Pulmonary artery endothelial cell (primary cell): Measurements from ENCODE around the gene NLRC5. TPM values are rescaled to one million over a fixed set of nuclear protein-coding genes. Genes with fewer than 3 reads are reported as not detected.
A peak's percentile ranks its signal among the peaks of the same experiment; 100 is the strongest.

Experiments used
- DNase-seq: peaks from one replicate; pipeline ENCODE4 v3.0.0-alpha.2; 2011; ENCODE audit warnings: low read depth, low spot score
- total RNA-seq: library from RNA; depleted of rRNA; stranded (reverse); fragments of >200 nt; gene quantifications from 2 replicates; pipeline ENCODE4 v1.2.3, GENCODE V29; 2014

The NLRC5 gene, protein sequence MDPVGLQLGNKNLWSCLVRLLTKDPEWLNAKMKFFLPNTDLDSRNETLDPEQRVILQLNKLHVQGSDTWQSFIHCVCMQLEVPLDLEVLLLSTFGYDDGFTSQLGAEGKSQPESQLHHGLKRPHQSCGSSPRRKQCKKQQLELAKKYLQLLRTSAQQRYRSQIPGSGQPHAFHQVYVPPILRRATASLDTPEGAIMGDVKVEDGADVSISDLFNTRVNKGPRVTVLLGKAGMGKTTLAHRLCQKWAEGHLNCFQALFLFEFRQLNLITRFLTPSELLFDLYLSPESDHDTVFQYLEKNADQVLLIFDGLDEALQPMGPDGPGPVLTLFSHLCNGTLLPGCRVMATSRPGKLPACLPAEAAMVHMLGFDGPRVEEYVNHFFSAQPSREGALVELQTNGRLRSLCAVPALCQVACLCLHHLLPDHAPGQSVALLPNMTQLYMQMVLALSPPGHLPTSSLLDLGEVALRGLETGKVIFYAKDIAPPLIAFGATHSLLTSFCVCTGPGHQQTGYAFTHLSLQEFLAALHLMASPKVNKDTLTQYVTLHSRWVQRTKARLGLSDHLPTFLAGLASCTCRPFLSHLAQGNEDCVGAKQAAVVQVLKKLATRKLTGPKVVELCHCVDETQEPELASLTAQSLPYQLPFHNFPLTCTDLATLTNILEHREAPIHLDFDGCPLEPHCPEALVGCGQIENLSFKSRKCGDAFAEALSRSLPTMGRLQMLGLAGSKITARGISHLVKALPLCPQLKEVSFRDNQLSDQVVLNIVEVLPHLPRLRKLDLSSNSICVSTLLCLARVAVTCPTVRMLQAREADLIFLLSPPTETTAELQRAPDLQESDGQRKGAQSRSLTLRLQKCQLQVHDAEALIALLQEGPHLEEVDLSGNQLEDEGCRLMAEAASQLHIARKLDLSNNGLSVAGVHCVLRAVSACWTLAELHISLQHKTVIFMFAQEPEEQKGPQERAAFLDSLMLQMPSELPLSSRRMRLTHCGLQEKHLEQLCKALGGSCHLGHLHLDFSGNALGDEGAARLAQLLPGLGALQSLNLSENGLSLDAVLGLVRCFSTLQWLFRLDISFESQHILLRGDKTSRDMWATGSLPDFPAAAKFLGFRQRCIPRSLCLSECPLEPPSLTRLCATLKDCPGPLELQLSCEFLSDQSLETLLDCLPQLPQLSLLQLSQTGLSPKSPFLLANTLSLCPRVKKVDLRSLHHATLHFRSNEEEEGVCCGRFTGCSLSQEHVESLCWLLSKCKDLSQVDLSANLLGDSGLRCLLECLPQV (N-terminal part only)
- 10.2 and 16.8 TPM in 2 replicates for total RNA-seq

GRCh38 chr16:56988948-56989945 lies at the start of gene NLRC5:
Gene NLRC5, plus strand, starts transcription at chr16:56989557. Its CDS starts 31,156 bp downstream, at chr16:57020713.
- peak; percentile 43 for DNase-seq

DNA sequence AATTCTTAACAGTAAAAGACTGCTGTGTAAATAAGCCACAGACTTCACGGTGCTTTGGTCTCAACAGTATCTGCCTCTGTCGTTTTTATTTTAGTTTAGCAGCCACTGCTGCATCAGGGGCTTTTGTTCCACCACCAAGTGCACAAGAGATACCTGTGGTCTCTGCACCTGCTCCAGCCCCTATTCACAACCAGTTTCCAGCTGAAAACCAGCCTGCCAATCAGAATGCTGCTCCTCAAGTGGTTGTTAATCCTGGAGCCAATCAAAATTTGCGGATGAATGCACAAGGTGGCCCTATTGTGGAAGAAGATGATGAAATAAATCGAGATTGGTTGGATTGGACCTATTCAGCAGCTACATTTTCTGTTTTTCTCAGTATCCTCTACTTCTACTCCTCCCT lies 49.6 kb upstream of the NLRC5 start:
- no peak for DNase-seq

GRCh38 chr16:56941092-56941491 lies 48.3 kb upstream of the NLRC5 start:
- DNase-seq: no peak

- DNase-seq: no peak
Measured at GRCh38 chr16:56941856-56942331, 47.5 kb upstream of the NLRC5 start.

- DNase-seq: no peak
Measured at GRCh38 chr16:56943761-56944375, 45.5 kb upstream of the NLRC5 start.

- no peak for DNase-seq
Measured at GRCh38 chr16:56944954-56945839, 44.2 kb upstream of the NLRC5 start.

- no peak for DNase-seq
Measured at GRCh38 chr16:56945847-56946527, 43.4 kb upstream of the NLRC5 start.

DNA sequence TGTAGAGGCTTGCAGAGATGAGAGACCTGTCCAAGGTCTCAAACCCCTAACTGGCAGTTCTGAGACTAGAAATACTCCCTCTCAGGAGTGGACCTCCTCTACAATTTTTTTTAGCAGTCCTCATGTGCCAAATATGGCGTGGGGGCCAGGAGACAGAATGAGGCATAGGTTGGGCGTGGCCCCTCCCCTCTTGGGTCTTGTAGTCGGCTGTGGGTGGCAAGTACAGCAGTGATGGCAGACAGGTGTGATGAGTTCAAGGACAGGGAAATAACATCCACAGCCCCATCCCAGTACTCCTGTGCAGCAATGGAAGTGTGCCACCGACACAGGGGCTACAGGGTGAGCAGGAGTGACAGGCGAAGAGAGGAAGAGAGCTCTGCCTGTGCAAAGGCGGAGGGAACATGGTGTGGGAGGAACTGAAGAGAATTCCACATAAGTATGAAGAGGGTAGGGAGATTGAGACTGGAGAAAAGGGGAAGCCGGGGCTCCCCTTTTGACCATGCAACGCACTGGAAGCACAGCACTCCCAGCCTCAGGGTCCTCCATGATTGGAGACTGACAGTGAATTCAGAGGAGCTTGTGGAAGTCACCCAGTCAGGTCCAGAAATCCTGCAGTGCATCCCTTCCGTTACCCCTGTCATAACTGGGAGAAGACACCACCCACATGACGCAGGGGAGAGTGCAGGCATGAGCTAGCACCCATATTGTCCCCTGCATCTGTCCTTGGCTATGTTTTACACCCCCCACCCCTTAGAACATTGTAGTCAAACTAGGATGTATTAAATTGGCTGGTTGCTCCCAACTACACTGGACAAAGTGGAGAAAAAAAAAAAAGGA lies 42.4 kb upstream of the NLRC5 start:
- DNase-seq: no peak

GRCh38 chr16:56947604-56947995 lies 41.8 kb upstream of the NLRC5 start:
- no peak for DNase-seq

DNA sequence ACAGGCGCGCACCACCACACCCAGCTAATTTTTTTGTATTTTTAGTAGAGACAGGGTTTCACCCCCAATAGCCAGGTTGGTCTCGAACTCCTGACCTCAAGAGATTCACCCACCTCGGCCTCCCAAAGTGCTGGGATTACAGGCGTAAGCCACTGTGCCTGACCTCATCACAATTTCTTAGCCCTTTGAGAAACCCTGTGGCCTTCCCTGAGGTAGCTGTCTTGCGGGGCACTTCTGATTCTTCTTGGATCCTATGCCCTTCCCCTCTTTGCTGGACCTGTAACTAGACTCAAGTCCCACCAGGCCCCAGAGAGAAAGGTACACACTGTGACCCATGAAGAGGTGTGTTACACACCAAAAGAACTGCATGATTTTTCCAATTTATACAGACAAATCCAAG lies 41.1 kb upstream of the NLRC5 start:
- no peak for DNase-seq

- no peak for DNase-seq
Measured at GRCh38 chr16:56950051-56950450, 39.3 kb upstream of the NLRC5 start.

DNA sequence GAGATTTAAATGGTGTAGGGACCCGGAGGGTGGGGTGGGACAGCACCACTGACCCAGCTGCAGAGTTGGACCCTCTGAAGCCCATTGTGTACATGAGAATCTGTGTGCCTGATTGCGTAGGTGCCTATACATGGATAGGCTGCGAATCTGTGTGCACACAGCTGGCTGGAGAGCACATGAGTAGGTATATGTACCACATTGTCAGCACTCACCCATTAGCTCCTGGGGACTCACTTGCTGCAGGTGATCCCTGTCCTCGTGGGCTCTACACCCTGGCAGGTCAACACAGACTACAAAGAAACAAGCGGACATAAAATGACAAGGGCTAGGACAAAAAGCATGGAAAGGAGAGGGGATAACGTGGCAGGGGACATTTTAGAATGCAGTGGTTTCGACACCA lies 38.9 kb upstream of the NLRC5 start:
- DNase-seq: no peak

DNA sequence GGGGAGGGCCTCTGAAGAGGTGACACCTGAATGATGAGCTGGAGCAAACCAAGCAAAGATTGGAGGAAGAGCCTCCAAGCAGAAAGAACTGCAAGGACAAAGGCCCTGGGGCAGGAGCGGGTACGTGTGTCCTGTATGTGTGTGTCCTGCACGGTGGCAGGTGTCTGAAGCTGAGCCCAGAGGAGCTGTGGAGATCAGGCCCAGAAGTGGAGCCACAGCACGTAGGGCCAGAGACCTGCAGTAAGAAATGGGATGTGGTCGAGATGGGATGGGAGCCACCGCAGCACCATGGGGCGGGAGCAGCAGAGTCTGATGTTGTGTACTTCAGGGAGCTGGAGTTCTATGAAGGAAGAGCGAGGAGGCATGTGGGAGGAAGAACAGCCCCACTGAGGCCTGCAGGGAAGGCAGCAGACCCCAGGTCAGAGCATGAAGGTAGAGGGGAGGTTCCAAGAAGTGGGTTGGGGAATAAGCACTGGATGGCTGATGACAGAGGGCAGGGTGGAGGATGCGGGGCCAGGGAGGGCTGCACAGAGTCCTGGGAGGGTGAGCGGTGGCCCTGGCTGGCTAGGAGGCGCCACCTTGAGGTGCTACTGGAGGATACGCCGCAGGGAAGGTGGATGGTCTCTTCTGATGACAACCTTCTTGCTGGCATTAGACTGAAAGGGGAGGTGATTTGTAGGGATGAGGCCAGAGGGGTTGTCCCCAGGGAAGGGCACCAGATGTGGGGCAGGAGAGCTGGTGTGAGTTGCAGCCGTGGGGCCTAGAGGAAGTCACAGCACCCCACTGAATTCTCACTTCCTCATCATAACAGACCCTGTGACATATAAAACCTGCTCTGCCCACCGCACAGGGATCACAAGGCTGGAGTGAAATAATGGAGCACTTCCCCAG lies 38.2 kb upstream of the NLRC5 start:
- DNase-seq: no peak

GRCh38 chr16:56953006-56953405 lies 36.4 kb upstream of the NLRC5 start:
- DNase-seq: no peak

DNA sequence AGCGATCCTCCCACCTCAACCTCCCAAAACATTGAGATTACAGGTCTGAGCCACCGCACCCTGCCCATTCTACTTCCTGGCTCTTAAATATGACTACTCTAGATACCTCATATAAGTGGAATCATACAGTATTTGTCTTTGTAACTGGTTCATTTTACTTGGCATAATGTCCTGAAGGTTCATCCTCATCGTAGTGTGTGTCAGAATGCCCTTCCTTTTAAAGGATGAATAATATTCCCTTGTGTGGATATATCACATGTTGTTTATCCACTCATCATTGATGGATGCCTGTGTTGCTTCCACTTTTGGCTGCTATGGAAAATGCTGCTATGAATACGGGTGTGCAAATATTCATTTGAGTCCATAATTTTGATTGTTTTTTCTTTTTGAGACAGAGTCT lies 33.3 kb upstream of the NLRC5 start:
- DNase-seq: no peak

- DNase-seq: no peak
Measured at GRCh38 chr16:56956756-56957155, 32.6 kb upstream of the NLRC5 start.
